ENCODE data around the gene TMEM132E.

The TMEM132E gene

GRCh38 chr17:34637548-34638525 is 58.5 kb downstream of the TMEM132E start:
- DNase-seq, result peak; percentile 74

- no peak for DNase-seq
Measured at GRCh38 chr17:34638526-34639260, 59.3 kb downstream of the TMEM132E start.

GRCh38 chr17:34639706-34640425 is 60.5 kb downstream of the TMEM132E start:
- DNase-seq, result no peak

GRCh38 chr17:34641368-34641767 is 62.0 kb downstream of the TMEM132E start:
- no peak for DNase-seq

- no peak for DNase-seq
Measured at GRCh38 chr17:34644941-34645550, 65.7 kb downstream of the TMEM132E start.

- DNase-seq, result no peak
Measured at GRCh38 chr17:34645594-34645993, 66.2 kb downstream of the TMEM132E start.

- DNase-seq, result no peak
Measured at GRCh38 chr17:34647511-34647910, 68.1 kb downstream of the TMEM132E start.

GRCh38 chr17:34650051-34650750 is 70.8 kb downstream of the TMEM132E start:
- no peak for DNase-seq

GRCh38 chr17:34651402-34651811 is 72.0 kb downstream of the TMEM132E start:
- DNase-seq, result no peak

- DNase-seq, result no peak
Measured at GRCh38 chr17:34652021-34652555, 72.7 kb downstream of the TMEM132E start.

- no peak for DNase-seq
Measured at GRCh38 chr17:34653511-34653910, 74.1 kb downstream of the TMEM132E start.

- no peak for DNase-seq
Measured at GRCh38 chr17:34654276-34654880, 75.0 kb downstream of the TMEM132E start.

GRCh38 chr17:34654881-34655276 is 75.5 kb downstream of the TMEM132E start:
- DNase-seq, result no peak

GRCh38 chr17:34656801-34657200 is 77.4 kb downstream of the TMEM132E start:
- DNase-seq, result no peak

- no peak for DNase-seq
Measured at GRCh38 chr17:34658811-34659560, 79.6 kb downstream of the TMEM132E start.

GRCh38 chr17:34663714-34664113 is 84.3 kb downstream of the TMEM132E start:
- no peak for DNase-seq

GRCh38 chr17:34665150-34665806 is 85.9 kb downstream of the TMEM132E start:
- no peak for DNase-seq

- no peak for DNase-seq
Measured at GRCh38 chr17:34665819-34666763, 86.7 kb downstream of the TMEM132E start.

GRCh38 chr17:34667656-34668055 is 88.3 kb downstream of the TMEM132E start:
- DNase-seq, result no peak
